Measurements from ENCODE around the gene ITGB6.

GRCh38 chr2:160061944-160062291 is 138.2 kb downstream of the ITGB6 start:
- TF ChIP-seq POLR2A (IDR thresholded peaks at IDR 0.05) = no peak
- no peak for TF ChIP-seq CTCF (IDR thresholded peaks at IDR 0.05)
- no peak for TF ChIP-seq POLR2AphosphoS5 (IDR thresholded peaks at IDR 0.05)
